Right lobe of liver (tissue), 4 donors: ENCODE measurements around the gene SETD6.

Experiments
- POLR2A ChIP-seq: fragments of 450-650 bp; IDR thresholded peaks from one replicate; pipeline ENCODE4 v1.6.1; 2017; ENCODE audit warnings: antibody characterized with exemption, mild to moderate bottlenecking
- TF ChIP-seq, protein P1 (sequence below), 4 donors: fragments of 200-600 bp in 3 of 4; fragments of 450-650 bp in 1 of 4; IDR thresholded peaks; one replicate each; pipeline versions ENCODE4 v1.5.1 to v1.8.0; 2016 to 2022; ENCODE audit warnings: antibody characterized with exemption in 4 of 4, mild to moderate bottlenecking in 2 of 4
- donor health status: DM: no; HTN: no; CAD: no.
- donor health status: DM: no; HTN: no; CAD: no.
- donor health status: DM: no; HTN: yes; CAD: no.

DNA sequence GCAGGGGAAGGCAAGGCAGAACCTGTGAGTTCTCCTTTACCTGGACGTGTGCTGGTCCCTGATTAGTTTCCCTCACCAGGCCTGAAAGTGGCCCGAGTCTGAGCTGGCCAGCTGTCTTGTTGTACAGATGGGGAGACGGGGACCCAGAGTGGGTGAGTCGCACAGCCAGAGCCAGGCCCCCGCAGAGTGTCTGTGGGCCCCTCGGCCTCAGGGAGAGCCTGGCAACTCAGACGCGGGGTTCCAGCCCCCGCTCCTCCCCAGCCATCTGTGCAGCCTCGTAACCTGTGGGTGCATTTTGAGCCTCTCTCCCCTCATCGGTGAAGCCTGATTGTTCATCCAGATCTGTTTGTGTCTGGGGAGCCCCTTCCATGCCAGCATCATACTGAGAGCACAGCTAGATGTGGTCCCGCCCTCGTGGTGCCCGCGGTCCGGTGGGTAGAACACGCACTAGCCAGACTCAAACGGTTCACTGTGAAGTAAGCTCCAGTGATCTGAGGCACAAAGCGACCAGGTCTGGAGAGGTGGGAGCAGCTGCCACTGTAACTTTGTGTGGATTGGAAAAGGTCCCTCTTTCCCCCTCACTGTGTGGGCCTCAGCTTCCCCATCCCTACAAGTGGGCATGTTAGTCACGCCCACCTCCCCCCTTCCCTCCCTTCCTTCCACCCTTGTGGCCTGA is 21.4 kb upstream of the SETD6 start:
- TF ChIP-seq, protein P1, sequence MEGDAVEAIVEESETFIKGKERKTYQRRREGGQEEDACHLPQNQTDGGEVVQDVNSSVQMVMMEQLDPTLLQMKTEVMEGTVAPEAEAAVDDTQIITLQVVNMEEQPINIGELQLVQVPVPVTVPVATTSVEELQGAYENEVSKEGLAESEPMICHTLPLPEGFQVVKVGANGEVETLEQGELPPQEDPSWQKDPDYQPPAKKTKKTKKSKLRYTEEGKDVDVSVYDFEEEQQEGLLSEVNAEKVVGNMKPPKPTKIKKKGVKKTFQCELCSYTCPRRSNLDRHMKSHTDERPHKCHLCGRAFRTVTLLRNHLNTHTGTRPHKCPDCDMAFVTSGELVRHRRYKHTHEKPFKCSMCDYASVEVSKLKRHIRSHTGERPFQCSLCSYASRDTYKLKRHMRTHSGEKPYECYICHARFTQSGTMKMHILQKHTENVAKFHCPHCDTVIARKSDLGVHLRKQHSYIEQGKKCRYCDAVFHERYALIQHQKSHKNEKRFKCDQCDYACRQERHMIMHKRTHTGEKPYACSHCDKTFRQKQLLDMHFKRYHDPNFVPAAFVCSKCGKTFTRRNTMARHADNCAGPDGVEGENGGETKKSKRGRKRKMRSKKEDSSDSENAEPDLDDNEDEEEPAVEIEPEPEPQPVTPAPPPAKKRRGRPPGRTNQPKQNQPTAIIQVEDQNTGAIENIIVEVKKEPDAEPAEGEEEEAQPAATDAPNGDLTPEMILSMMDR (IDR thresholded peaks at IDR 0.05), result no peak
- no peak for TF ChIP-seq POLR2A
